A673 (cell line): Measurements from ENCODE around the gene PARD3. TPM values are rescaled to one million over a fixed set of nuclear protein-coding genes. Genes with fewer than 3 reads are reported as not detected.

Experiments used
- BruUV-seq: library from RNA; stranded (reverse); fragments of 400-500 nt; replicated peaks from 2 replicates; lab custom pipeline; 2021; lab: Mats Ljungman, UMichigan
- CTCF ChIA-PET: fragments of 300-600 bp; sonication (Branson Sonifier 250); formaldehyde crosslinking; loops from one replicate; lab custom pipeline; 2022; ENCODE audit warnings: antibody characterized with exemption; lab: Charles Lee
- POLR2A ChIA-PET: fragments of 300-600 bp; sonication (Branson Sonifier 250); formaldehyde crosslinking; loops from one replicate; lab custom pipeline; 2022; ENCODE audit warnings: antibody characterized with exemption; ENCODE audit not compliant: low non-redundant PET; lab: Charles Lee
- DNase-seq: peaks from one replicate; pipeline ENCODE4 v3.0.0-alpha.2; 2015; ENCODE audit warnings: low spot score
- H3K27ac ChIP-seq: fragments of 200-600 bp; sonication (generic); 2 replicates; pipeline ENCODE4 v1.5.1; 2016; ENCODE audit warnings: mixed run types, low read depth, mild to moderate bottlenecking, mixed read lengths, antibody characterized with exemption, low read length; ENCODE audit not compliant: poor library complexity, severe bottlenecking
- H3K27me3 ChIP-seq: fragments of 200-600 bp; sonication (generic); replicated peaks from 2 replicates; pipeline ENCODE4 v1.6.1; 2017; ENCODE audit warnings: mixed run types, low read depth, mild to moderate bottlenecking, mixed read lengths, antibody characterized with exemption, low read length; ENCODE audit not compliant: insufficient read depth, poor library complexity
- H3K36me3 ChIP-seq: fragments of 200-600 bp; sonication (generic); 2 replicates; pipeline ENCODE4 v1.6.1; 2016; ENCODE audit warnings: mixed run types, mild to moderate bottlenecking, mixed read lengths, antibody characterized with exemption, low read length; ENCODE audit not compliant: insufficient read depth, poor library complexity, severe bottlenecking
- H3K4me1 ChIP-seq: fragments of 200-600 bp; sonication (generic); 2 replicates; pipeline ENCODE4 v1.6.1; 2017; ENCODE audit warnings: mixed run types, mild to moderate bottlenecking, mixed read lengths, antibody characterized with exemption, low read length; ENCODE audit not compliant: insufficient read depth, poor library complexity, severe bottlenecking
- H3K4me3 ChIP-seq: fragments of 200-600 bp; sonication (generic); 2 replicates; pipeline ENCODE4 v1.5.1; 2016; ENCODE audit warnings: low read depth, mixed run types, mild to moderate bottlenecking, mixed read lengths, low read length; ENCODE audit not compliant: poor library complexity, severe bottlenecking
- H3K9me3 ChIP-seq: fragments of 200-600 bp; sonication (generic); 2 replicates; pipeline ENCODE4 v1.6.1; 2016; ENCODE audit warnings: mixed run types, low read depth, mild to moderate bottlenecking, mixed read lengths, antibody characterized with exemption, low read length; ENCODE audit not compliant: poor library complexity, severe bottlenecking
- CTCF ChIP-seq: fragments of 300-800, 200-600 bp; sonication (generic); conservative IDR thresholded peaks from 2 replicates; pipeline ENCODE4 v1.5.1; 2017; ENCODE audit warnings: low read depth, mild to moderate bottlenecking, antibody characterized with exemption, low read length, moderate library complexity, mixed read lengths
- EZH2 ChIP-seq: fragments of 200-600 bp; sonication (generic); IDR thresholded peaks from 2 replicates; pipeline ENCODE4 v1.6.1; 2017; ENCODE audit warnings: borderline replicate concordance, low read depth, mild to moderate bottlenecking, mixed read lengths, antibody characterized with exemption, low read length; ENCODE audit not compliant: poor library complexity, severe bottlenecking
- intact Hi-C: fragments of 100-400 bp; cut with micrococcal nuclease; formaldehyde crosslinking; loops from one replicate; pipeline ENCODE4 v1.10.0; 2022; ENCODE audit not compliant: unreplicated experiment
- total RNA-seq: library from RNA; stranded (reverse); gene quantifications from 2 replicates; pipeline ENCODE4 v1.2.3, GENCODE V29; 2021

The PARD3 gene
- total RNA-seq, 1 experiment from 2014 or later: 28.0 TPM

GRCh38 chr10:34437906-34438305 is 377.2 kb downstream of the PARD3 start:
- no TSS peak for BruUV-seq
- TF ChIP-seq CTCF: no peak
- TF ChIP-seq EZH2: no peak
- intact Hi-C loops: no loop called here
- POLR2A ChIA-PET: no interaction called here
- CTCF ChIA-PET: no interaction called here
- Histone ChIP-seq H3K27ac (no peak overlapping the region), H3K27me3 (no peaks in the 10 kb centered on the region), H3K9me3 (no peaks in the 10 kb centered on the region), H3K4me3 (no peak overlapping the region), H3K36me3 (no peaks in the 10 kb centered on the region), H3K4me1 (peaks cover 12% of the 10 kb centered on the region)
- no peak for DNase-seq

DNA sequence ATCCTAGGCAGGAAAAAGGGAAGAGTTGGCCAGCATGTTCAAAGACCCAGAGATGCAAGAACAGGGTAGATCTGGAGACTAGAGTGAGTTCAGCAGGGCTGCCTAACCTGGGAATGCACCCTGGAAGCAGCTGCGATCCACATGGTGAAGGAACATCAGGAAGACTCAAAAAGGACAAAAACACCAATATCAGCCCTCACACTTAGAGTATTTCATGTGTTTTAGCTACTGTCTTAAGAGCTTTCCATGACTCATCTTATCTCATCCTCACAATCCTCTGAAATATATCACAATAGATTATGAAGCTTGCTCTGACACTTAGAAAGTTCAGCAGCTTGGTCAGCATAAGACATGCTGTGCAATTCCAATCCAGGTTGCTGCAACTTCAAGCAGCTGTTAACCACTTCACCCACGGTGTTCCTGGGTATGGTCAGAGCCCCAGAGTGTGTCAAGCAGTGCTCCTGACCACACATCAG is 380.9 kb downstream of the PARD3 start:
- BruUV-seq: no TSS peak
- no peaks in the 10 kb centered on the region for H3K27me3 ChIP-seq
- H3K4me1 ChIP-seq: peaks cover 31% of the 10 kb centered on the region
- ChIA-PET CTCF (no interaction called here), POLR2A (no interaction called here)
- H3K27ac ChIP-seq: no peak overlapping the region
- no peak overlapping the region for H3K4me3 ChIP-seq
- intact Hi-C loops: no loop called here
- DNase-seq: no peak
- TF ChIP-seq EZH2: no peak
- no peak for TF ChIP-seq CTCF
- no peaks in the 10 kb centered on the region for H3K9me3 ChIP-seq
- no peaks in the 10 kb centered on the region for H3K36me3 ChIP-seq

GRCh38 chr10:34433241-34434076 is 381.6 kb downstream of the PARD3 start:
- H3K27me3 ChIP-seq: no peaks in the 10 kb centered on the region
- ChIA-PET CTCF (no interaction called here), POLR2A (no interaction called here)
- no peak overlapping the region for H3K27ac ChIP-seq
- no TSS peak for BruUV-seq
- no peaks in the 10 kb centered on the region for H3K9me3 ChIP-seq
- TF ChIP-seq EZH2: no peak
- no peak for TF ChIP-seq CTCF
- peaks cover 35% of the 10 kb centered on the region for H3K4me1 ChIP-seq
- H3K4me3 ChIP-seq: no peak overlapping the region
- DNase-seq: no peak
- H3K36me3 ChIP-seq: no peaks in the 10 kb centered on the region
- intact Hi-C loops: no loop called here
